ENCODE measurements around the gene SLC6A17.

GRCh38 chr1:110144366-110144765, 5.9 kb upstream of the SLC6A17 start:
- no peak for TF ChIP-seq ZBTB7A (IDR thresholded peaks at IDR 0.05; ENCODE audit: low read depth)
- TF ChIP-seq RAD21 (IDR thresholded peaks at IDR 0.05; ENCODE audit: low read depth), result no peak
- TF ChIP-seq, protein P1, sequence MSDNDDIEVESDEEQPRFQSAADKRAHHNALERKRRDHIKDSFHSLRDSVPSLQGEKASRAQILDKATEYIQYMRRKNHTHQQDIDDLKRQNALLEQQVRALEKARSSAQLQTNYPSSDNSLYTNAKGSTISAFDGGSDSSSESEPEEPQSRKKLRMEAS (IDR thresholded peaks at IDR 0.05), result no peak
- TF ChIP-seq NFIC (IDR thresholded peaks at IDR 0.05), result no peak
- TF ChIP-seq YY1 (IDR thresholded peaks at IDR 0.05; ENCODE audit: low read depth), result no peak
- TF ChIP-seq, protein P2, sequence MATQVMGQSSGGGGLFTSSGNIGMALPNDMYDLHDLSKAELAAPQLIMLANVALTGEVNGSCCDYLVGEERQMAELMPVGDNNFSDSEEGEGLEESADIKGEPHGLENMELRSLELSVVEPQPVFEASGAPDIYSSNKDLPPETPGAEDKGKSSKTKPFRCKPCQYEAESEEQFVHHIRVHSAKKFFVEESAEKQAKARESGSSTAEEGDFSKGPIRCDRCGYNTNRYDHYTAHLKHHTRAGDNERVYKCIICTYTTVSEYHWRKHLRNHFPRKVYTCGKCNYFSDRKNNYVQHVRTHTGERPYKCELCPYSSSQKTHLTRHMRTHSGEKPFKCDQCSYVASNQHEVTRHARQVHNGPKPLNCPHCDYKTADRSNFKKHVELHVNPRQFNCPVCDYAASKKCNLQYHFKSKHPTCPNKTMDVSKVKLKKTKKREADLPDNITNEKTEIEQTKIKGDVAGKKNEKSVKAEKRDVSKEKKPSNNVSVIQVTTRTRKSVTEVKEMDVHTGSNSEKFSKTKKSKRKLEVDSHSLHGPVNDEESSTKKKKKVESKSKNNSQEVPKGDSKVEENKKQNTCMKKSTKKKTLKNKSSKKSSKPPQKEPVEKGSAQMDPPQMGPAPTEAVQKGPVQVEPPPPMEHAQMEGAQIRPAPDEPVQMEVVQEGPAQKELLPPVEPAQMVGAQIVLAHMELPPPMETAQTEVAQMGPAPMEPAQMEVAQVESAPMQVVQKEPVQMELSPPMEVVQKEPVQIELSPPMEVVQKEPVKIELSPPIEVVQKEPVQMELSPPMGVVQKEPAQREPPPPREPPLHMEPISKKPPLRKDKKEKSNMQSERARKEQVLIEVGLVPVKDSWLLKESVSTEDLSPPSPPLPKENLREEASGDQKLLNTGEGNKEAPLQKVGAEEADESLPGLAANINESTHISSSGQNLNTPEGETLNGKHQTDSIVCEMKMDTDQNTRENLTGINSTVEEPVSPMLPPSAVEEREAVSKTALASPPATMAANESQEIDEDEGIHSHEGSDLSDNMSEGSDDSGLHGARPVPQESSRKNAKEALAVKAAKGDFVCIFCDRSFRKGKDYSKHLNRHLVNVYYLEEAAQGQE (IDR thresholded peaks at IDR 0.05; ENCODE audit: low read depth), result no peak
- TF ChIP-seq CEBPB (IDR thresholded peaks at IDR 0.05), result no peak
- no peak for TF ChIP-seq TEAD4 (IDR thresholded peaks at IDR 0.05)
- no peak for TF ChIP-seq TCF12 (IDR thresholded peaks at IDR 0.05; ENCODE audit: low read depth)
- TF ChIP-seq FOXM1 (IDR thresholded peaks at IDR 0.05; ENCODE audit: borderline replicate concordance, low read depth), result no peak
- TF ChIP-seq, protein P3, sequence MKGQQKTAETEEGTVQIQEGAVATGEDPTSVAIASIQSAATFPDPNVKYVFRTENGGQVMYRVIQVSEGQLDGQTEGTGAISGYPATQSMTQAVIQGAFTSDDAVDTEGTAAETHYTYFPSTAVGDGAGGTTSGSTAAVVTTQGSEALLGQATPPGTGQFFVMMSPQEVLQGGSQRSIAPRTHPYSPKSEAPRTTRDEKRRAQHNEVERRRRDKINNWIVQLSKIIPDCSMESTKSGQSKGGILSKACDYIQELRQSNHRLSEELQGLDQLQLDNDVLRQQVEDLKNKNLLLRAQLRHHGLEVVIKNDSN (IDR thresholded peaks at IDR 0.05), result no peak
- TF ChIP-seq EGR1 (IDR thresholded peaks at IDR 0.05), result no peak
- TF ChIP-seq CREB1 (IDR thresholded peaks at IDR 0.05; ENCODE audit: low read depth), result no peak

All from Ishikawa (cell line).